ENCODE results near the gene G6PD. TPM values are rescaled to one million over a fixed set of nuclear protein-coding genes. Genes with fewer than 3 reads are reported as not detected.

G6PD gene
- total and polyA plus RNA-seq, 2 of the 8 experiments (the other 6 are each of a cell fraction or from before 2014, with no cell fraction given) = 47.3 to 55.1 TPM

DNA sequence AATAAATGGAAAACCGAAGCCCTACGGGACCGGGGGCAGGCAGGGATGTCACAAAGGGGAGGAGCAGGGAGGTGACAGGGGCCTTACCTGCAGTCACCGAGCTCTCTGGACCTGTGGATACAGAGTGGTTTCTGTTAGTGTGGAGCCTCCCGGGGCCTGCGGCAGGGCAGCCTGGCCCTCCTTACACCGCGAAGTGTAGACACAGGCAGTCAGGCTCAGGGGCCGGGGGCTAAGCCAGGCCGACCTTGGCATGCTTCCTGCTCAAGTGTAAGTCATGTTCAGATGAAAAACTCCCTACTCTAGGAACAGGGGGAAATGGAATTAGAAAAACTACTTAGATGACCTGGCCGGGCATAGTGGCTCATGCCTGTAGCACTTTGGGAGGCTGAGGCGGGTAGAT is 34.9 kb downstream of the G6PD start (continued):
- TF ChIP-seq SIN3A (conservative IDR thresholded peaks at IDR 0.05 in 1 of 2, IDR thresholded peaks at IDR 0.05 in 1 of 2; ENCODE audit: low read depth in 1 of 2, low read length in 2 of 2) (no peak), SP4 (IDR thresholded peaks at IDR 0.05; ENCODE audit: low read length) (no peak), BCL11A (IDR thresholded peaks at IDR 0.05; ENCODE audit: low read depth in 2 of 2, low read length in 2 of 2) (no peak), ASH2L (IDR thresholded peaks at IDR 0.05; ENCODE audit: low read length) (no peak)
- TF ChIP-seq, protein P1, sequence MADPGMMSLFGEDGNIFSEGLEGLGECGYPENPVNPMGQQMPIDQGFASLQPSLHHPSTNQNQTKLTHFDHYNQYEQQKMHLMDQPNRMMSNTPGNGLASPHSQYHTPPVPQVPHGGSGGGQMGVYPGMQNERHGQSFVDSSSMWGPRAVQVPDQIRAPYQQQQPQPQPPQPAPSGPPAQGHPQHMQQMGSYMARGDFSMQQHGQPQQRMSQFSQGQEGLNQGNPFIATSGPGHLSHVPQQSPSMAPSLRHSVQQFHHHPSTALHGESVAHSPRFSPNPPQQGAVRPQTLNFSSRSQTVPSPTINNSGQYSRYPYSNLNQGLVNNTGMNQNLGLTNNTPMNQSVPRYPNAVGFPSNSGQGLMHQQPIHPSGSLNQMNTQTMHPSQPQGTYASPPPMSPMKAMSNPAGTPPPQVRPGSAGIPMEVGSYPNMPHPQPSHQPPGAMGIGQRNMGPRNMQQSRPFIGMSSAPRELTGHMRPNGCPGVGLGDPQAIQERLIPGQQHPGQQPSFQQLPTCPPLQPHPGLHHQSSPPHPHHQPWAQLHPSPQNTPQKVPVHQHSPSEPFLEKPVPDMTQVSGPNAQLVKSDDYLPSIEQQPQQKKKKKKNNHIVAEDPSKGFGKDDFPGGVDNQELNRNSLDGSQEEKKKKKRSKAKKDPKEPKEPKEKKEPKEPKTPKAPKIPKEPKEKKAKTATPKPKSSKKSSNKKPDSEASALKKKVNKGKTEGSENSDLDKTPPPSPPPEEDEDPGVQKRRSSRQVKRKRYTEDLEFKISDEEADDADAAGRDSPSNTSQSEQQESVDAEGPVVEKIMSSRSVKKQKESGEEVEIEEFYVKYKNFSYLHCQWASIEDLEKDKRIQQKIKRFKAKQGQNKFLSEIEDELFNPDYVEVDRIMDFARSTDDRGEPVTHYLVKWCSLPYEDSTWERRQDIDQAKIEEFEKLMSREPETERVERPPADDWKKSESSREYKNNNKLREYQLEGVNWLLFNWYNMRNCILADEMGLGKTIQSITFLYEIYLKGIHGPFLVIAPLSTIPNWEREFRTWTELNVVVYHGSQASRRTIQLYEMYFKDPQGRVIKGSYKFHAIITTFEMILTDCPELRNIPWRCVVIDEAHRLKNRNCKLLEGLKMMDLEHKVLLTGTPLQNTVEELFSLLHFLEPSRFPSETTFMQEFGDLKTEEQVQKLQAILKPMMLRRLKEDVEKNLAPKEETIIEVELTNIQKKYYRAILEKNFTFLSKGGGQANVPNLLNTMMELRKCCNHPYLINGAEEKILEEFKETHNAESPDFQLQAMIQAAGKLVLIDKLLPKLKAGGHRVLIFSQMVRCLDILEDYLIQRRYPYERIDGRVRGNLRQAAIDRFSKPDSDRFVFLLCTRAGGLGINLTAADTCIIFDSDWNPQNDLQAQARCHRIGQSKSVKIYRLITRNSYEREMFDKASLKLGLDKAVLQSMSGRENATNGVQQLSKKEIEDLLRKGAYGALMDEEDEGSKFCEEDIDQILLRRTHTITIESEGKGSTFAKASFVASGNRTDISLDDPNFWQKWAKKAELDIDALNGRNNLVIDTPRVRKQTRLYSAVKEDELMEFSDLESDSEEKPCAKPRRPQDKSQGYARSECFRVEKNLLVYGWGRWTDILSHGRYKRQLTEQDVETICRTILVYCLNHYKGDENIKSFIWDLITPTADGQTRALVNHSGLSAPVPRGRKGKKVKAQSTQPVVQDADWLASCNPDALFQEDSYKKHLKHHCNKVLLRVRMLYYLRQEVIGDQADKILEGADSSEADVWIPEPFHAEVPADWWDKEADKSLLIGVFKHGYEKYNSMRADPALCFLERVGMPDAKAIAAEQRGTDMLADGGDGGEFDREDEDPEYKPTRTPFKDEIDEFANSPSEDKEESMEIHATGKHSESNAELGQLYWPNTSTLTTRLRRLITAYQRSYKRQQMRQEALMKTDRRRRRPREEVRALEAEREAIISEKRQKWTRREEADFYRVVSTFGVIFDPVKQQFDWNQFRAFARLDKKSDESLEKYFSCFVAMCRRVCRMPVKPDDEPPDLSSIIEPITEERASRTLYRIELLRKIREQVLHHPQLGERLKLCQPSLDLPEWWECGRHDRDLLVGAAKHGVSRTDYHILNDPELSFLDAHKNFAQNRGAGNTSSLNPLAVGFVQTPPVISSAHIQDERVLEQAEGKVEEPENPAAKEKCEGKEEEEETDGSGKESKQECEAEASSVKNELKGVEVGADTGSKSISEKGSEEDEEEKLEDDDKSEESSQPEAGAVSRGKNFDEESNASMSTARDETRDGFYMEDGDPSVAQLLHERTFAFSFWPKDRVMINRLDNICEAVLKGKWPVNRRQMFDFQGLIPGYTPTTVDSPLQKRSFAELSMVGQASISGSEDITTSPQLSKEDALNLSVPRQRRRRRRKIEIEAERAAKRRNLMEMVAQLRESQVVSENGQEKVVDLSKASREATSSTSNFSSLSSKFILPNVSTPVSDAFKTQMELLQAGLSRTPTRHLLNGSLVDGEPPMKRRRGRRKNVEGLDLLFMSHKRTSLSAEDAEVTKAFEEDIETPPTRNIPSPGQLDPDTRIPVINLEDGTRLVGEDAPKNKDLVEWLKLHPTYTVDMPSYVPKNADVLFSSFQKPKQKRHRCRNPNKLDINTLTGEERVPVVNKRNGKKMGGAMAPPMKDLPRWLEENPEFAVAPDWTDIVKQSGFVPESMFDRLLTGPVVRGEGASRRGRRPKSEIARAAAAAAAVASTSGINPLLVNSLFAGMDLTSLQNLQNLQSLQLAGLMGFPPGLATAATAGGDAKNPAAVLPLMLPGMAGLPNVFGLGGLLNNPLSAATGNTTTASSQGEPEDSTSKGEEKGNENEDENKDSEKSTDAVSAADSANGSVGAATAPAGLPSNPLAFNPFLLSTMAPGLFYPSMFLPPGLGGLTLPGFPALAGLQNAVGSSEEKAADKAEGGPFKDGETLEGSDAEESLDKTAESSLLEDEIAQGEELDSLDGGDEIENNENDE (IDR thresholded peaks at IDR 0.05; ENCODE audit: insufficient replicate concordance, low read length) = no peak
- TF ChIP-seq, protein P2, sequence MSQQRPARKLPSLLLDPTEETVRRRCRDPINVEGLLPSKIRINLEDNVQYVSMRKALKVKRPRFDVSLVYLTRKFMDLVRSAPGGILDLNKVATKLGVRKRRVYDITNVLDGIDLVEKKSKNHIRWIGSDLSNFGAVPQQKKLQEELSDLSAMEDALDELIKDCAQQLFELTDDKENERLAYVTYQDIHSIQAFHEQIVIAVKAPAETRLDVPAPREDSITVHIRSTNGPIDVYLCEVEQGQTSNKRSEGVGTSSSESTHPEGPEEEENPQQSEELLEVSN (IDR thresholded peaks at IDR 0.05) = no peak

All from H1 (cell line).